Keratinocyte (primary cell): ENCODE measurements around the gene HYPK.
A peak's percentile ranks its signal among the peaks of the same experiment; 100 is the strongest.

Source experiments
- CTCF ChIP-seq, 3 experiments: IDR thresholded peaks in 1 of 3; conservative IDR thresholded peaks in 1 of 3; optimal IDR thresholded peaks in 1 of 3; 2 replicates in 2 of 3; 3 replicates in 1 of 3; pipeline versions ENCODE3 to v1.5.1; 2011; ENCODE audit warnings: low read length in 3 of 3, mild to moderate bottlenecking in 3 of 3, moderate library complexity in 2 of 3, control low read depth in 1 of 3, inconsistent platforms in 1 of 3; ENCODE audit not compliant: insufficient read depth in 2 of 3; ENCODE audit errors: extremely low read depth in 1 of 3
- EZH2 ChIP-seq: IDR thresholded peaks from one replicate; pipeline ENCODE4 v1.6.1; 2012; ENCODE audit warnings: inconsistent platforms, mild to moderate bottlenecking, low read length, moderate library complexity

GRCh38 chr15:43769584-43770228, 30.7 kb upstream of the HYPK start:
- TF ChIP-seq CTCF (optimal IDR thresholded peaks at IDR 0.05 in 1 of 3, IDR thresholded peaks at IDR 0.05 in 1 of 3, conservative IDR thresholded peaks at IDR 0.05 in 1 of 3; ENCODE audit: extremely low read depth in 1 of 3, insufficient read depth in 2 of 3, low read length in 3 of 3) (peak; percentile 68 to 79 (median 76)), EZH2 (no peak)
